IgD-negative memory B cell (primary cell): Measurements from ENCODE around the gene SRRM2. TPM values are rescaled to one million over a fixed set of nuclear protein-coding genes. Genes with fewer than 3 reads are reported as not detected.

Experiments used
- H3K27ac Mint-ChIP-seq, 3 donors: one replicate each; pipeline ENCODE4 v1.8.0; 2020 to 2022; ENCODE audit warnings: mild to moderate bottlenecking in 3 of 3, mixed read lengths in 3 of 3, moderate library complexity in 1 of 3
- H3K27me3 Mint-ChIP-seq: one replicate; pipeline ENCODE4 v1.8.0; 2021; ENCODE audit warnings: mixed read lengths
- H3K36me3 Mint-ChIP-seq: one replicate; pipeline ENCODE4 v1.8.0; 2020; ENCODE audit warnings: mild to moderate bottlenecking, mixed read lengths
- H3K4me1 Mint-ChIP-seq, 3 donors: one replicate each; pipeline ENCODE4 v1.8.0; 2020 to 2022; ENCODE audit warnings: mixed read lengths in 3 of 3, mild to moderate bottlenecking in 1 of 3
- H3K4me3 Mint-ChIP-seq, 4 donors: one replicate each; pipeline ENCODE4 v1.8.0; 2020 to 2022; ENCODE audit warnings: mild to moderate bottlenecking in 4 of 4, mixed read lengths in 4 of 4, moderate library complexity in 3 of 4
- H3K9me3 Mint-ChIP-seq, 3 donors: one replicate each; pipeline ENCODE4 v1.8.0; 2020 to 2021; ENCODE audit warnings: mixed read lengths in 3 of 3, mild to moderate bottlenecking in 1 of 3
- polyA plus RNA-seq: library from polyadenylated mRNA; unstranded; fragments of 300-500 nt; fragmentation: Illumina TruSeq; gene quantifications from one replicate; pipeline ENCODE4 v1.2.3, GENCODE V29; 2021

The SRRM2 gene
- polyA plus RNA-seq, 1 donor from 2014 or later = 159 TPM

GRCh38 chr16:2742323-2743006 is 10.0 kb upstream of the SRRM2 start:
- H3K36me3 Mint-ChIP-seq = peaks cover 4% of the 10 kb centered on the region
- H3K4me3 Mint-ChIP-seq = no peak overlapping the region
- no peaks in the 10 kb centered on the region for H3K27me3 Mint-ChIP-seq
- no peaks in the 10 kb centered on the region for H3K4me1 Mint-ChIP-seq
- no peaks in the 10 kb centered on the region for H3K9me3 Mint-ChIP-seq
- H3K27ac Mint-ChIP-seq = no peak overlapping the region

GRCh38 chr16:2743007-2743810 is 9.2 kb upstream of the SRRM2 start:
- H3K27ac Mint-ChIP-seq = no peak overlapping the region
- no peaks in the 10 kb centered on the region for H3K27me3 Mint-ChIP-seq
- peak overlapping the region in 1 of 4 donors; percentile 14 for H3K4me3 Mint-ChIP-seq
- H3K36me3 Mint-ChIP-seq = peaks cover 3% of the 10 kb centered on the region
- H3K4me1 Mint-ChIP-seq = no peaks in the 10 kb centered on the region
- no peaks in the 10 kb centered on the region for H3K9me3 Mint-ChIP-seq

GRCh38 chr16:2744711-2745110 is 7.7 kb upstream of the SRRM2 start:
- no peaks in the 10 kb centered on the region for H3K9me3 Mint-ChIP-seq
- H3K4me3 Mint-ChIP-seq = no peak overlapping the region
- H3K36me3 Mint-ChIP-seq = peaks cover 2% of the 10 kb centered on the region
- no peaks in the 10 kb centered on the region for H3K27me3 Mint-ChIP-seq
- H3K27ac Mint-ChIP-seq = no peak overlapping the region
- no peaks in the 10 kb centered on the region for H3K4me1 Mint-ChIP-seq

- H3K27me3 Mint-ChIP-seq = no peaks in the 10 kb centered on the region
- H3K9me3 Mint-ChIP-seq = no peaks in the 10 kb centered on the region
- H3K4me3 Mint-ChIP-seq = no peak overlapping the region
- peak overlapping the region in 1 of 3 donors; percentile 72 for H3K27ac Mint-ChIP-seq
- peaks cover 1% of the 10 kb centered on the region for H3K36me3 Mint-ChIP-seq
- H3K4me1 Mint-ChIP-seq = no peaks in the 10 kb centered on the region
Observed at GRCh38 chr16:2745116-2745890, 7.1 kb upstream of the SRRM2 start.

- H3K4me1 Mint-ChIP-seq = peaks cover 0 to 5% (median 3%) of the 10 kb centered on the region in 3 donors
- no peaks in the 10 kb centered on the region for H3K36me3 Mint-ChIP-seq
- H3K4me3 Mint-ChIP-seq = no peak overlapping the region
- no peaks in the 10 kb centered on the region for H3K27me3 Mint-ChIP-seq
- H3K9me3 Mint-ChIP-seq = no peaks in the 10 kb centered on the region
- H3K27ac Mint-ChIP-seq = no peak overlapping the region
Observed at GRCh38 chr16:2745961-2746360, 6.5 kb upstream of the SRRM2 start.

GRCh38 chr16:2748757-2749455 is 3.5 kb upstream of the SRRM2 start:
- no peak overlapping the region for H3K4me3 Mint-ChIP-seq

GRCh38 chr16:2749476-2749875 is 3.0 kb upstream of the SRRM2 start:
- Mint-ChIP-seq H3K36me3 (peaks cover 2% of the 10 kb centered on the region), H3K4me1 (peaks cover 17 to 27% (median 22%) of the 10 kb centered on the region in 3 donors), H3K27ac (peak overlapping the region in 1 of 3 donors; percentile 22), H3K9me3 (no peaks in the 10 kb centered on the region), H3K27me3 (peaks cover 2% of the 10 kb centered on the region), H3K4me3 (peak overlapping the region in 1 of 4 donors; percentile 99)

More at GRCh38 chr16:2748757-2749455, 3.5 kb upstream of the SRRM2 start:
- no peaks in the 10 kb centered on the region for H3K27me3 Mint-ChIP-seq
- H3K4me1 Mint-ChIP-seq = peaks cover 14 to 22% (median 18%) of the 10 kb centered on the region in 3 donors
- H3K27ac Mint-ChIP-seq = peak overlapping the region in 2 of 3 donors; percentile 60 to 77
- peaks cover 2% of the 10 kb centered on the region for H3K36me3 Mint-ChIP-seq
- no peaks in the 10 kb centered on the region for H3K9me3 Mint-ChIP-seq

GRCh38 chr16:2749936-2750335 is 2.5 kb upstream of the SRRM2 start:
- Mint-ChIP-seq H3K9me3 (no peaks in the 10 kb centered on the region), H3K36me3 (peaks cover 2% of the 10 kb centered on the region), H3K27ac (peak overlapping the region in 1 of 3 donors; percentile 100), H3K4me3 (peak overlapping the region in 1 of 4 donors; percentile 99), H3K4me1 (peaks cover 20 to 32% (median 27%) of the 10 kb centered on the region in 3 donors), H3K27me3 (peaks cover 2% of the 10 kb centered on the region)

GRCh38 chr16:2751577-2752034 is 832 bp upstream of the SRRM2 start:
- Mint-ChIP-seq H3K4me3 (peak overlapping the region; percentile 91 to 99 (median 97)), H3K4me1 (peaks cover 35 to 43% (median 39%) of the 10 kb centered on the region in 3 donors)

GRCh38 chr16:2752850-2753732 is 653 bp downstream of the SRRM2 start:
- H3K9me3 Mint-ChIP-seq = no peaks in the 10 kb centered on the region
- H3K4me1 Mint-ChIP-seq = peaks cover 43 to 48% (median 46%) of the 10 kb centered on the region in 3 donors
- H3K27me3 Mint-ChIP-seq = peaks cover 2% of the 10 kb centered on the region
- H3K27ac Mint-ChIP-seq = peak overlapping the region; percentile 98 to 100 (median 99)
- H3K4me3 Mint-ChIP-seq = peak overlapping the region; percentile 91 to 99 (median 96)
- H3K36me3 Mint-ChIP-seq = peaks cover 2% of the 10 kb centered on the region

More at GRCh38 chr16:2751577-2752034, 832 bp upstream of the SRRM2 start:
- peaks cover 2% of the 10 kb centered on the region for H3K36me3 Mint-ChIP-seq
- H3K9me3 Mint-ChIP-seq = no peaks in the 10 kb centered on the region
- peaks cover 2% of the 10 kb centered on the region for H3K27me3 Mint-ChIP-seq
- H3K27ac Mint-ChIP-seq = peak overlapping the region; percentile 98 to 100 (median 99)

GRCh38 chr16:2753733-2754020 is 1.2 kb downstream of the SRRM2 start:
- H3K4me1 Mint-ChIP-seq = peaks cover 46 to 48% (median 46%) of the 10 kb centered on the region in 3 donors
- peak overlapping the region; percentile 87 to 97 (median 93) for H3K4me3 Mint-ChIP-seq
- H3K27me3 Mint-ChIP-seq = peaks cover 2% of the 10 kb centered on the region
- H3K27ac Mint-ChIP-seq = peak overlapping the region; percentile 91 to 98 (median 98)
- H3K36me3 Mint-ChIP-seq = peaks cover 2% of the 10 kb centered on the region
- H3K9me3 Mint-ChIP-seq = no peaks in the 10 kb centered on the region

GRCh38 chr16:2755158-2755557 is 2.7 kb downstream of the SRRM2 start:
- Mint-ChIP-seq H3K36me3 (peaks cover 4% of the 10 kb centered on the region), H3K9me3 (no peaks in the 10 kb centered on the region), H3K4me3 (peak overlapping the region; percentile 87 to 97 (median 93))

GRCh38 chr16:2756288-2757015 is 4.0 kb downstream of the SRRM2 start:
- Mint-ChIP-seq H3K27me3 (peaks cover 2% of the 10 kb centered on the region), H3K4me1 (peaks cover 37 to 57% (median 39%) of the 10 kb centered on the region in 3 donors), H3K9me3 (no peaks in the 10 kb centered on the region), H3K36me3 (peaks cover 10% of the 10 kb centered on the region), H3K27ac (peak overlapping the region in 2 of 3 donors; percentile 70 to 98), H3K4me3 (peak overlapping the region in 2 of 4 donors; percentile 25 to 91)

More at GRCh38 chr16:2755158-2755557, 2.7 kb downstream of the SRRM2 start:
- Mint-ChIP-seq H3K27ac (peak overlapping the region; percentile 55 to 98 (median 98)), H3K27me3 (peaks cover 2% of the 10 kb centered on the region), H3K4me1 (peaks cover 46 to 54% (median 46%) of the 10 kb centered on the region in 3 donors)
